Measurements from ENCODE around the gene FGD5.

The FGD5 gene

GRCh38 chr3:14875411-14876175 lies 56.8 kb downstream of the FGD5 start:
- no peak for DNase-seq (ENCODE audit: low read depth)

GRCh38 chr3:14876921-14877333 lies 58.2 kb downstream of the FGD5 start:
- no peak for DNase-seq (ENCODE audit: low read depth)

GRCh38 chr3:14877469-14877868 lies 58.7 kb downstream of the FGD5 start:
- DNase-seq (ENCODE audit: low read depth): no peak

DNA sequence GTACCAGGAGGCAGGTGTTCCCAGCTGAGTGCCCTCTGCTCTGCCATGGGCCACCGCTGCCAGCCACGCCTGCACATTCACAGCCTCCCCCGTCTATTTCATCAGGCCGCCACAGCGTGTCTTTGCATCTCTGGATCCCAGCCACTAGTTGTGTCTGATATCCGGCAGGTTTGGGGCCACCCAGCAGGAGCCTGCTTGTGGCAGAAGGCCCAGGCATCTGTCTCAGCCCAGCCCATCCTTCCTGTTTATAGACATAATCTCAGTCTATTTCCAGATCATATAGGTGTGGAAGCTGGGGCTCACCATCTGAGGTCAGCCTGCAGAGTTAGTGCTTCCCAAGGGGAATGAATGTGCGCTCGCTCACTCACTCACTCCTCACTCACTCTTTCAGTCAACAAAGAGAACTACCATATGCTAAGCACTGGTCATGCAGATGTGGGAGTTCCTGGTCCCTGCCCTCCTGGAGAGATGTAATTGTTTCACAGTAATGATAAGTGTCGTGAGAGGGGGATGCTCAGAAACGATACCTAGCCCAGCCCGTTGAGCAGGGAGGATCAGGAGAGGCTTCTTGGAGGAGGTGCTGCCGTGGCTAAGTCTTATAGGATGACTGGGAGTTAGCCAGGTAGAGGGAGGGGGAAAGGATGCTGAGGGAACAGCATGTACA lies 60.6 kb downstream of the FGD5 start:
- DNase-seq (ENCODE audit: low read depth): no peak

- DNase-seq (ENCODE audit: low read depth): no peak
These were observed 61.8 kb downstream of the FGD5 start for GRCh38 chr3:14880447-14881106.

DNA sequence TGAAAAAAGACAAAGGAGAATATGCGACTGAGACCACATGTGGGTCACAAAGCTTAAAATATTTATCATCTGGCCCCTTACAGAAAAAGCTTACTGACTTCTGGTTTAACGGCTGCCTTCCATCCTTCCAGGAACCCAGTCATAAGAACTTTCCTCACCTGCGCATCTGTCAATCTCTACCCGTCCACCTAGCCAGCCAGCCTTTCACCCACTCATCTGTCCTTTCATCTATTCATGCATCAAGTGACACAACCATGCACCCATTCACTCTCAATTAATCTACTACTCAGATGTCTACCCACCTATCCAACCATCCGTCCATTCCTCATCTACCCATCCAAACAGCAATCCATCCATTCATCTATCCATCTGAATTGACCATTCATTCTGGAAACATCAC lies 64.5 kb downstream of the FGD5 start:
- no peak for DNase-seq (ENCODE audit: low read depth)

DNA sequence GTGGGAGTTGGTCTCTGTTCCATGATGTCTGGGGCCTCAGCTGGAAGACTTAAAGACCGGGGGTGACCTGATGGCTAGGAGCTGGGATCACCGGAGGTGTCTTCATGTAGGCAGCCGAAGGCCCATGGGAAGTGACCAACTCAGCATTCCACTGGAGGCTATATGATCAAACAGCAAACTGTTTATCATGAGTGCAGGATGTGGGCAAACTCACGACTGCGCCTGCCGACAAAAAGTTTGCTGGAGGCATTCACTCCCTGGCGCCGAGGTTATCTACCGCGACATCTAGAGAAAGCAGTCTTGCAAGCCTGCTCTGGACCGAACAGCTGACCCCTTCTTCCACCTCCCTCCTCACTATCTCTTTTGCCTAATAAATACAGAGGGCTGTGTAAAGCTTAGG lies 65.9 kb downstream of the FGD5 start:
- DNase-seq (ENCODE audit: low read depth): no peak

DNA sequence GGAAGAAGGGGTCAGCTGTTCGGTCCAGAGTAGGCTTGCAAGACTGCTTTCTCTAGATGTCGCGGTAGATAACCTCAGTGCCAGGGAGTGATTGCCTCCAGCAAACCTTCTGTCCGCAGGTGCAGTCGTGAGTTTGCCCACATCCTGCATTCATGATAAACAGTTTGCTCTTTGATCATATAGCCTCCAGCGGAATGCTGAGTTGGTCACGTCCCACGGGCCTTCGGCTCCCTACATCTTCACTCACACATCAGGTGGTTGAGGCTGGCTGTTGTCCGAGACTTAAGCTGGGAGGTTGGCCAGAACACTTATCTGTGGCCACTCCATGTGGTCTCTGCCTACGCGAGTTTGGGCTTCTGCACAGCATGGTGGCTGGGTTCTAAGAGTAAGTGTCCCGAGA lies 66.5 kb downstream of the FGD5 start:
- no peak for DNase-seq (ENCODE audit: low read depth)

DNA sequence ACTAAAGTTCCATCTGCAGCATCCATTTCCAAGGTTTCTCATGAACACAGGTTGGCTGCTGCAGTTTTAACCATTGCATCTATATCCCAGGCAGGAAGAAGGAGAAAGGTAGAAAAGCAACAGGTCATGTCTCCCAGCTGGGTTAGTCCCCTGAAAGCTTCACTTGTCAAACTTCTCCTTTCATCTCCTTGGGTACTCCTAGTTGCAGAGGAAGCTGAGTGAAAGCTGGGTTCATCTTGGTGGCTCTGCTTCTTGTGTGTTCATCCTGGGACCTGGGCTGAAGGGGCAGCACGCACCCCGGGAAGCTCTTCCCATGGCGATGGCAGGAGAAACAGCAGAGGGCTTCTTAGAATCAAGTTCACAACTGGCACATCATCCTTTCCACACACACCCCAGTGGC lies 67.3 kb downstream of the FGD5 start:
- DNase-seq (ENCODE audit: low read depth): no peak

GRCh38 chr3:14889205-14889604 lies 70.4 kb downstream of the FGD5 start:
- no peak for DNase-seq (ENCODE audit: low read depth)

DNA sequence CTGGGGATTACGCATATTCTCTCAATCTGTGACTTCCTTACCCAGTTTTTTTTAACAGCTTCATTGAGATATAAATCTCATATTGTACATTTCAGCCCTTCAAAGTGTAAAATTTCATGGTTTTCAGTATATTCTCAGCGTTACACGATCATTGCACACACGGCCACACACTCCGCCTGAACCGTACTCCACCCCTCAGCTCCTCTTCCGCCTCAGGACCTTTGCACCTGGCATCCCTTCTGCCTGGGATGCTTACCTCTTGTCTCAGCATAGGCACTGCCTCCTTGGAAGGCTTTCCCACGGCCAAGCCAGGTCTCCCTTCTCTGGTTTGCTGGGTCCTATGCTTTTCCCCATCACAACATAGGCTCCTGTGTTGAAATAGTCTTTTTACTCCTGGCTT lies 71.2 kb downstream of the FGD5 start:
- no peak for DNase-seq (ENCODE audit: low read depth)

GRCh38 chr3:14890476-14890875 lies 71.7 kb downstream of the FGD5 start:
- DNase-seq (ENCODE audit: low read depth): no peak

- no peak for DNase-seq (ENCODE audit: low read depth)
These were observed 72.7 kb downstream of the FGD5 start for GRCh38 chr3:14891135-14892132.

DNA sequence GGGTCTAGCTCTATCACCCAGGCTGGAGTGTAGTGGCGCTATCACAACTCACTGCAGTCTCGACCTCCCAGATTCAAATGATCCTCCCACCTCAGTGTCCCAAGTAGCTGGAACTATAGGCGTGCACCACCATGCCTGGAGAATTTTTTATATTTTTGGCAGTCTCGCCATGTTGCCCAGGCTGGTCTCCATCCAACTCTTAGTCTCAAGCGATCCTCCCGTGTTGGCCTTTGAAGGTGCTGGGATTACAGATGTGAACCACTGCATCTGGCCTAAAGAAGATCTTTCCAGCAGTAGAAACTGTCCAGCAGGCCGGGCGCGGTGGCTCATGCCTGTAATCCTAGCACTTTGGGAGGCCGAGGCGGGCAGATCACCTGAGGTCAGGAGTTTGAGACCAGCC lies 73.5 kb downstream of the FGD5 start:
- no peak for DNase-seq (ENCODE audit: low read depth)

DNA sequence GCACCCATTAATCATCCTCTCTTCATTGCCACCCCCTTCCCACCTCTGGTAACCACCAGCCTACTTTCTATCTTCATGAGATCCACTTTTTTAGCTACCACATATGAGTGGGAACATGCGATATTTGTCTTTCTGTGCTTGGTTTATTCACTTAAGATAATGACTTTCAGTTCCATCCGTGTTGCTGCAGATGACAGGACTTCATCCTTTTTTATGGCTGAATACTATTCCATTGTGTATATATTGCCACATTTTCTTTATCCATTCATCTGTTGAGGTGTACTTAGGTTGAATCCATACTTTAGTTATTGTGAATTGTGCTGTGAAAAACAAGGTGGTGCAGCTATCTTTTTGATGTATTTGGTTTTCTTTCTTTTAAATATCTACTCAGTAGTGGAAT lies 75.3 kb downstream of the FGD5 start:
- no peak for DNase-seq (ENCODE audit: low read depth)

GRCh38 chr3:14897266-14897665 lies 78.5 kb downstream of the FGD5 start:
- no peak for DNase-seq (ENCODE audit: low read depth)

GRCh38 chr3:14898929-14899328 lies 80.2 kb downstream of the FGD5 start:
- DNase-seq (ENCODE audit: low read depth): no peak

- no peak for DNase-seq (ENCODE audit: low read depth)
These were observed 81.3 kb downstream of the FGD5 start for GRCh38 chr3:14899993-14900618.

GRCh38 chr3:14900881-14901873 lies 82.4 kb downstream of the FGD5 start:
- no peak for DNase-seq (ENCODE audit: low read depth)

- no peak for DNase-seq (ENCODE audit: low read depth)
These were observed 84.0 kb downstream of the FGD5 start for GRCh38 chr3:14902719-14903118.
